Non-pigmented ciliary epithelial cell (primary cell): ENCODE data around the gene UCN3.
A peak's percentile ranks its signal among the peaks of the same experiment; 100 is the strongest.
"Not testable (repeated sequence)": the region's sequence is repeated elsewhere in the genome, so short reads cannot be mapped to it uniquely, and the experiment has no call there.

ENCODE experiments used
- DNase-seq: peaks from one replicate; pipeline ENCODE4 v3.0.0-alpha.2; 2010; ENCODE audit warnings: low read depth

UCN3 gene

GRCh38 chr10:5410787-5411186, 46.0 kb downstream of the UCN3 start:
- not testable (repeated sequence) for DNase-seq

- no peak for DNase-seq
Observed at GRCh38 chr10:5411941-5412276, 47.1 kb downstream of the UCN3 start.

DNA sequence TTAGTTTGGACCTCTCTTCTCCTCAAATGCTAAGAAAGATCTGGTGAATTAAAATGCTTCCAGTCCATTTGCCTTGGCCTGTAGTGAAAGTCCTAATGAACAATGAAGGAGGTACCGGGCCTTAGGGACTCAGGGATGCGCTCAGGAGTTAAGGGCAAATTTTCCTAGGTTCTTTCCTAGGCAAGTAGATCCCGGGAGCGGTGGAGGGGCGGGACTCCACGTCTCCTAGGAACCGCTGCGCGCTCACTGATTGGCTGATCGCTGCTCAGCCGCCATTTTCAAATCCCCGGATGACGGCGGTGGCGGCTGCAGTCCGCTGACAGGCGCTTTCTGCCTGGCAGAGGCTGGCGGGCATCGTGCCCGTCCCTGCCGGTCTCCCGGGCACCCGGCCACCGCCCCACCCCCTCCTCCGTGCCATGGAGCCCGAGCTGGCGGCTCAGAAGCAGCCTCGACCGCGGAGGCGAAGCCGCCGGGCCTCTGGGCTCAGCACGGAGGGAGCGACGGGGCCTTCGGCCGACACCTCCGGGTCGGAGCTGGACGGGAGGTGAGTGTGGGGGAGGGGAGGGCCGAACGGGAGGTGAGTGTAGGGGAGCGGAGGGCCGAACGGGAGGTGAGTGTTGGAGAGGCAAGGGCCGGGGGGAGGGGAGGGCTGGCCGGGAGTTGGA, 47.6 kb downstream of the UCN3 start, which contains the start of gene NET1:
TSS of gene NET1 (plus strand) at position 281 of the 665 bp plus-strand sequence. CDS start at position 417, 136 bp downstream.
- DNase-seq, result peak; percentile 42

DNA sequence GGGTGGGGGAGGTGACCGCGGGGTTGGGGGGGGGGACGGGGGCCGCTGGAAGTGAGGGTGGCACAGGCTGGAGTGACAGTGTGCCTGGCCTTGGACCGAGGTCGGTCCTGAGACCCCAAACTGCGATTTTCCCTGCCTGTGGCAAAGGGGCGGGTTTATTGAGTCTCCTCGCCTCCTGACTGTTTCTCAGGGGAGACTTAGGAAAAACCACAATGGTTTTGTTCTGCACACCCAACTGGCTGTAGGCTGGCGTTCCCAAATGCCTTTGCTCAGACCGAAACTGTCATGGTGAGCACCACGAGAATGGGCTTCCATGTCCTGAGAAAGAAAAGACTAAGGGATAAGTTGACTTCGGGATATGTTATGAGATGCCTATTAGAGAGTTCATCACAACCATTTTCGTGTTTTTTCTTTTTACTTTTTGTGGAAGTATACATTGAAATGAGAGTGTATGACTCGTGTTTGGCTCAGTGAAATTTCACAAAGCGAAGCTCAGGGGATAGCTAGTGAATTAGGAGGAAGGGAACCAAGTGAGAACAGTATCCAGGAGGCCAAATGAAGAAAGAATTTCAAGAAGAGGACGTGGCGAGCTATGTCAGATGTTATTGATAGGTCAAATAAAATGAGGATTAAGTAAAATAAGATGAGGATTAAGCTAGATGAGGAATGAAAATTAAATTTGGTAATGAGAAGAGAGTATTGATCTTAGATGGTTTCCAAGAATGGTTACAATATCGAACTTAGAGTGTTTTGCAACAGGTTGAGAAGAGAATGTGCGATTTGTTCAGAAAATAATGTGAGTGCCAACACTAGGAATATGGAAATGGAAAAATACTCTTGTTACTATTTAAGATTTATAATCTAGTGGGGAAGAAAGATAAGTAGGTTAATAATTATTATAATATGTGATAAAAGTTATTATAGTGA, 48.5 kb downstream of the UCN3 start:
- DNase-seq, result no peak

DNA sequence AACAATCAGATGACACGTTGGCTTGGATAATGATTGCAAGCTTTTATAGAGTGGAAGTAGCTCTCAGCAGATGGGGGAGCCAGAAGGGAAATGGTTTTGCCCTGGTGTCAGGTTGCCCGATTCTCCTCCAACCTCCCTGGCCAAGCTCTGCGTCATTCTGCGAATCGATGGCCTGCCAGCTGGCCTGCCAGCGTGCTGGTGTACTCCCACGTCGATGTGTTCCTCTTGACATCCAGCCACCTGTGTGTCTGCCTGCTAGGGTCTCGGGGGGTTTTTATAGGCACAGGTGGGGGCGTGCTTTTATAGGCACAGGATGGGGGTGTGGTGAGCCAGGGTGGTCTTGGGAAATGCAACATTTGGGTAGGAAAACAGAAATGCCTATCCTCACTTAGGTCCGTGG, 52.2 kb downstream of the UCN3 start:
- no peak for DNase-seq

- no peak for DNase-seq
Observed at GRCh38 chr10:5418584-5418983, 53.8 kb downstream of the UCN3 start.

DNA sequence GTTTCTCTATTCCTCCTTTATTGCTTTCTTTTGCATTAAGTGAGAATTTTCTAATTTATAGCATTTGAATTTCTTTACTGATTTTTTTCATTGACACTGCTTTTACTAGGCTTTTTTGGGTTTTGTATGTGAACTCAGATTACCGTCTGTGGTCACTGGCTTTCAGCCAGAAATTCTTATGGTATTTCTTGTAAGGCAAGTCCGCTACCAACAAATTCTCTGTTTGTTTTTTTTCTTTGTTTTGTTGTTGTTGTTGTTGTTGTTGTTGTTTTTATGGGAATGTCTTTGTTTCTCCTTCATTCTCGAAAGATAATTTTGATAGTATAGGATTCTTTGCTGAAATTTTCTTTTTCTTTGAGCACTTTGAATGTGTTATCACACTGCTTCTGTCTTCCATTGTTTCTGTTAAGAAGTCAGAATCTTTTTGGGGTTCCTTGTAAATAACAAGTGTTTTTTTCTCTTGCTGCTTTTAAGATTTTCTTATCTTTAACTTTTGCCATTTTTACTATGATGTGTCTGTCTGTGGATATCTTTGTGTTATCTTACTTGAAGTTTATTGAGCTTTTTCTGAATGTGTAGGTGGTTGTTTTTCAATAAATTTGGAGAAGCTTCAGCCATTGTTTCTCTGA, 54.8 kb downstream of the UCN3 start:
- DNase-seq, result no peak

GRCh38 chr10:5423771-5424170, 59.0 kb downstream of the UCN3 start:
- no peak for DNase-seq
